Sciatic nerve (tissue), 2 donors: ENCODE data around the gene NPLOC4. TPM values are rescaled to one million over a fixed set of nuclear protein-coding genes. Genes with fewer than 3 reads are reported as not detected.
"Not testable (repeated sequence)": the region's sequence is repeated elsewhere in the genome, so short reads cannot be mapped to it uniquely, and the experiment has no call there.

Experiments used
- ATAC-seq: fragments of 200-7000 bp; cut with Tn5 transposase; one replicate; pipeline ENCODE4 v1.9.1; 2020; ENCODE audit warnings: mild to moderate bottlenecking, moderate library complexity
- DNase-seq: peaks from one replicate; pipeline ENCODE4 v3.0.0-alpha.2; 2020; ENCODE audit warnings: low spot score
- intact Hi-C: fragments of 100-400 bp; cut with DNase I; formaldehyde crosslinking; loops from one replicate; pipeline ENCODE4 v1.14.2; 2022
- total RNA-seq: library from RNA; stranded (reverse); fragmentation: NEBNext Ultra II Directional; extraction: Animal tissue kit (Norgen Biotek cat#: 25700); gene quantifications from one replicate; pipeline ENCODE4 v1.2.1, GENCODE V29; 2021
- donor health status: DM: no; HTN: no; CAD: no.
- donor health status: DM: no; HTN: no; CAD: no.

NPLOC4 gene
- 82.3 TPM for total RNA-seq

- intact Hi-C loops: no loop called here
- DNase-seq (peak; percentile 91), ATAC-seq (peak; percentile 94)
Observed at GRCh38 chr17:81636505-81637288, at the start of gene NPLOC4, which contains the start of gene TSPAN10. Gene NPLOC4, minus strand, starts transcription at chr17:81637112. Its CDS starts 182 bp downstream, at chr17:81636930. Gene TSPAN10, plus strand, starts transcription at chr17:81637196. Its CDS starts 5,217 bp downstream, at chr17:81642413.

GRCh38 chr17:81686614-81687013 lies 49.7 kb upstream of the NPLOC4 start:
- DNase-seq (no peak), ATAC-seq (no peak)
- intact Hi-C loops: no loop called here

- intact Hi-C loops: no loop called here
- ATAC-seq (no peak), DNase-seq (no peak)
Observed at GRCh38 chr17:81685108-81685507, 48.2 kb upstream of the NPLOC4 start.

DNA sequence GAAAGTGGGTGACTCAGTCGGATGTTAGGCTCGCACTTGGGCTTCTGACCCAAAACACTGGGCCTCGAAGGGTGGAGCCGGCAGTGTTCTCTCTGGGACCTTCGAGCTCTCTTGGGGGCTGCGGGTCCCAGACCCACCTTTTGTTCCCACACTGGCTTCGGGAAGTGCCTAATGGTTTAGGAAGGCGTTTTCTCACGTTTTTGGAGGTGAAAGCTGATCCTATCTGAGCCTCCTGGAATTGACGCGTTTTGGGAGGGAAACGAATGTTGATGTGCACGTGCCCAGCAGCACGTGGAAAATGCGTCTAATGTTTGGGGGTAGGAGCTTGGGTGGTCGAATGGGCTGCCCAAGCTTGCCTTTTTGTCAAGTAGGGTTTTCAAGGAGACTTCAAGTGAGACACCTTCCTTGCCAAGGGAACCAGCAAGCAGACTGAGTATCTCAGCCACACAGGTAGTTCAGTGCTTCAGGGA lies 47.6 kb upstream of the NPLOC4 start:
- no peak for ATAC-seq
- intact Hi-C loops: no loop called here
- DNase-seq: no peak

GRCh38 chr17:81683584-81684441 lies 46.9 kb upstream of the NPLOC4 start, which contains the start of the genes ARL16 and HGS:
Gene ARL16, minus strand, starts transcription at chr17:81683797. Its CDS starts 44 bp downstream, at chr17:81683753.
Gene HGS, plus strand, starts transcription at chr17:81684011. Its CDS starts 56 bp downstream, at chr17:81684067.
- DNase-seq: peak; percentile 99
- intact Hi-C loops: no loop called here
- peak; percentile 99 for ATAC-seq

DNA sequence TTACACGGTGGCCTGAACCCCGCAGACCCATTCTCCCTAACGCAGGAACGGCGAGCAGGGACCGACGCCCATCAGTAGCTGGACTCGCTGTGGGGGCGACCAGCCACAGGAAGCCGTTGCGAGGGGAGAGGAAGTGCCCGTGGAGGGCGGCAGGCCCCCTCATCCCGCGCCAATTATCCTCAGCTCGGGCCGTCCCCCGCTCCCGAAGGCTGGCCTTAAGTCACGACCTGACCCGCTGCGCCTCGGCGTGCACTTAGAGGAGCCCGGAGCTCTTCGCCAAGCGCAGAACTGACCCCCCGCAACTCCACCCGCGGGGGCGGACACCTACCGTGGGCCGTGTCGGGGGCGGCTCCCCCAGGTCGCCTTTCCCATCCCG lies 46.3 kb upstream of the NPLOC4 start:
- intact Hi-C loops: no loop called here
- no peak for DNase-seq

GRCh38 chr17:81682565-81683207 lies 45.8 kb upstream of the NPLOC4 start:
- DNase-seq: no peak
- no peak for ATAC-seq
- intact Hi-C loops: no loop called here

More for the DNA sequence above, 46.3 kb upstream of the NPLOC4 start:
- ATAC-seq: peak; percentile 1

DNA sequence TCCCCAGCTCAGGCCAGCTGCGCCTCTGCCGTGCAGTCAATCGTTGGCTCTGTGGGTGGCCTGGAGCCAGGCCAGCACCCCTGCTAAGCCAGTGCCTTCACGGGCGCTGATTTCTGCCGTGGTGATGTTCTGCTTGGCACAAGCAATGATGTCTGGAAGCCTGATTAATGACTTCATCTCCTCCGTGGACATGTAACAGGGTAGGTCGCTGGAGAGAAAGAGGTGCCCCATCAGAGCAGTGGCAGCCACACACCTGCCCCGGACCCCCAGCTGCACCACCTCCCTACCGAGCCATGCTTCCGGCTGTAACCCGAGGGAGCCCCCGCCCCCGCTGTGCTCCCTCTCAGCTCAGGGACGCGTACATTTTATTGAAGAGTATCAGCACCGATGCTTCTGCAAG lies 44.8 kb upstream of the NPLOC4 start:
- intact Hi-C loops: no loop called here
- DNase-seq (no peak), ATAC-seq (no peak)

DNA sequence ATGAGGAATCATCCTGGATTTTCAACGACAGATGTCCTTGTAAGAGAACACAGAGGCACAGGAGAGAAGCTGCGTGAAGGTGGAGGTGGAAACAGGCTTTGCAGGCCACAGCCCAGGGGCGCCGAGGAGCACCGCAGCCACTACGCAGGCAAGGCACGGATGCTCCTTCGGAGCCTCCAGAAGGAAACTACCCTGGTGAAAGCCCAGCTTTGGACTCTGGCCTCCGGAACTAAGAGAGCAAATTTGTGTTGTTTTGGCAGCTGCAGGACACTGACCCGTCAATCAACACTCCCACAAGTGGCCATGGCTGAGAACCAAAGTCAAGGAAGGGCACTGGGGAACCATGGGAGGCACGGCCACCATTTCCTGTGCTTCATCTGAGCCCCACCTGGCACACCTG lies 43.2 kb upstream of the NPLOC4 start:
- DNase-seq (no peak), ATAC-seq (no peak)
- intact Hi-C loops: no loop called here

DNA sequence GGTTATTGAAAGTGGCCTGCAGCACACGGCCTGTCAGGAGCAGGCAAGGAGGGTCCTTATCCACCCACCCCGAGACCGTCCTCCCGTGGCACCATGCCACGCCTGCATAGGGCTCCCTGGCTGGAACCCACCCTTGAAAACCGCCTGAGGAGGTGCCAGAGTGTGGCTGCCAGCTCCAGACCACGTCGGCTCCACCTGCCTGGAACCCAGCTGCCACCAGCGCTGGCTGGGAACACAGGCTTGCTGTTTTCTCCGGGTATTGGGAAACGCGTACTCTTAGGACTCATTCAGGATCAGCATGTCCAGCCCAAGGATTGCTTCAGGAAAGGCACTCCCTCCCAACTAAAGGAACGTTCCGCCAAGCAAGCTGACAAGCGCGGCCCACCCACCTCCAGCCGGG lies 40.0 kb upstream of the NPLOC4 start:
- ATAC-seq: no peak
- intact Hi-C loops: no loop called here
- DNase-seq: no peak

- intact Hi-C loops, DNase-seq, ATAC-seq: not testable (repeated sequence)
Observed at GRCh38 chr17:81675515-81676221, 38.8 kb upstream of the NPLOC4 start.

DNA sequence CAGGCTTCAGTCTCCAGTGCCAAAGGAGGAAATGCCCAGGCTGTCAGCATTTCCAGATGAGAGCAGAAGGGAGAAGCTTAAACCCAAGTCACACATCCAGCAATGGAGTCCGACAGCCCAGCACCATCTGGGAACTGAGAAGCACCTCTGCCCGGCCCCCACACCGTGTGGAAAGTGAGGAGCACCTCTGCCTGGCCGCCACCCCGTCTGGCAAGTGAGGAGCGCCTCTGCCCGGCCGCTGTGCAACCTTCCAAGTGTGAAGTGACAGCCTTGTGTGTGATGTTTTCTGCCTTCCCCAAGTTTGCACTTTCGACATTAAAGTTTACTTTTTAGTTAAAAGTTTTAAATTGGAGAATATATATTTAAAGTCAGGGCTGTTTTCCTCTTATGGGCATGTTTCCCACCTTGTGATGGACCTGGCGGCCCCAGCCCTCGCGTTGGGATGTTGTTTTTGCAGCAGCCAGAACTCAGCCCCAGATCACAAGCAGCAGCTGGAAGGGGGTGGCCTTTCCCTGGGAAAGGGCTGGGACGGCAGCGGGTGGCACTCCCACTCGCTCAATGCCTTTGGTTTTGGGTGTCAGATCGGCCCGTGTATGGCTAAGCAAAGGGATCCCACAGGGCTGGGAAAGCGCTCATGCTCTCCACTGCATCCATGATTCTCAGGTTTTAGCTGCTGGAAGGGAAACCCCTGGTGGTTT lies 36.8 kb upstream of the NPLOC4 start:
- ATAC-seq: no peak
- intact Hi-C loops: no loop called here

DNA sequence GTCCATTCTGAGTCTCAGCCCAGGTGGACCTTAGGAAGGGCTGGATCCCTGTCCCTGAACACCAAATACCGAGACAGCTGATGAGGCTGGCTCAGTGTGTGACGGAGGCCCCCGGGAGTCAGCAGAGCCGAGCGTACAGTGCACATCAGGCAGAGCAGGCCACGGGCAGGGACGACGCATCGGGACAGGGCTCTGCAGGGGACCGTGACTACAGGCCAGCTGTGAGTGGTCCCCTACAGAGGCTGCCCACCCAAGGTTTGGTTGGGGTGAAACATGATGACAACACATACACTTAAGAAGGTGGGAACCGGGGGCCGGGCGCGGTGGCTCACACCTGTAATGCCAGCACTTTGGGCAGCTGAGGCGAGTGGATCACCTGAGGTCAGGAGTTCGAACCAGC lies 36.0 kb upstream of the NPLOC4 start:
- intact Hi-C loops: no loop called here
- DNase-seq (no peak), ATAC-seq (no peak)

More for the DNA sequence above, 36.8 kb upstream of the NPLOC4 start:
- DNase-seq: no peak

- DNase-seq: no peak
- ATAC-seq: no peak
- intact Hi-C loops: no loop called here
Observed at GRCh38 chr17:81672504-81672903, 35.6 kb upstream of the NPLOC4 start.

- DNase-seq (no peak), ATAC-seq (no peak)
- intact Hi-C loops: no loop called here
Observed at GRCh38 chr17:81667754-81668153, 30.8 kb upstream of the NPLOC4 start.

DNA sequence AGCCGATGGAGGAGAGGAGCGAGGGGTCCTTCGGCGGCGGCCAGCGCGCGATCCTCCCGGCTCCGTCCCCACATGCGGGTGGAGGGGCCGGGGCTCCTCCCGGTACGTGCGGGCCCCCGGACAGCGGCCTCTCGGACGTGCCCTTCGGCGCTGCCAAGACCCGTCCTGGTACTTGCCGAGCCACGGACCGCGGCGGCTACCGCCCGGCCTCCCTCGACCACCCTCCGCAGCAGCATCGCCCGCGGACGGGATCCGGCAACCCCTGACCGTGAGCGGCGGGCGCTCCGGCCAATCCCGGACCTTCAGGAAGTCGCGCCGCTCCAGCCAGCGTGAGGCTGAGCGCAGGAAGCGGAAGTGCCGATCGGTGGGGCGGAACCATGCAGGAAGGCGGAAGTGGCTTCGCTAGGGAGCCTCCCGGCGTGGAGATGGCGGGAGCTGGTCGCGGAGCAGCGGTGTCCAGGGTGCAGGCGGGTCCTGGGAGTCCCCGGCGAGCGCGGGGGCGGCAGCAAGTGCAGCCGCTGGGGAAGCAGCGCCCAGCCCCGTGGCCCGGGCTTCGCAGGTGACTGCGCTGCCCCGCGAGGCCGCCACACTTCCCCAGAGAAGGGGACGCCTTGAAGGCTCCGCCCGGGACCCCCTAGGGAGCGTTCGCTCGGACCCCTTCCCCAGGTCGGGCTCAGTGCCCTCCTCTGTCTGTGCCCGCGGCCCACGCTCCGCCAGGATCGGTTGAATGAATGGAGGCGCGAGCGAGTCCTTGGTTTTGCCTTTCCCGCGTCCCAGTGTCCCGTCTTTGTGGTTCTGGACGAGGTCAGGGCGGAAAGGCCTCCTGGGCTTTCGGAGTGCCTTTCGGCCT lies 29.7 kb upstream of the NPLOC4 start, which contains the start of the genes CCDC137 and OXLD1:
CCDC137 (plus strand) TSS at position 396 of the 850 bp plus-strand sequence; CDS start at position 426, 30 bp downstream.
OXLD1 (minus strand) TSS at position 264 of the 850 bp plus-strand sequence; CDS start at position 236, 28 bp downstream.
- intact Hi-C loops: no loop called here
- ATAC-seq: peak; percentile 99
- peak; percentile 97 for DNase-seq

GRCh38 chr17:81666092-81666341 lies 29.1 kb upstream of the NPLOC4 start:
- intact Hi-C loops: no loop called here
- ATAC-seq (no peak), DNase-seq (no peak)
